ENCODE results near the gene TRPM3. TPM values are rescaled to one million over a fixed set of nuclear protein-coding genes. Genes with fewer than 3 reads are reported as not detected.

The TRPM3 gene
- total and polyA plus RNA-seq, 2 donors (not counting 1 experiment from before 2014, with no cell fraction given) = not detected

- Mint-ChIP-seq H3K27me3 (no peaks in the 10 kb centered on the region), H3K4me1 (no peaks in the 10 kb centered on the region), H3K4me3 (no peak overlapping the region), H3K27ac (no peak overlapping the region), H3K9me3 (ENCODE audit: insufficient read depth) (no peaks in the 10 kb centered on the region)
- H3K27me3 ChIP-seq (replicated peaks in 1 of 4; ENCODE audit: control extremely low read depth in 1 of 4, control insufficient read depth in 3 of 4, insufficient read depth in 4 of 4, low read length in 3 of 4) = no peaks in the 10 kb centered on the region
- no peak overlapping the region for H3K27ac ChIP-seq (ENCODE audit: low read length in 2 of 2)
- no peak for DNase-seq
- no peak overlapping the region for H3K4me3 ChIP-seq (ENCODE audit: control extremely low read depth in 1 of 5, extremely low read depth in 1 of 5, insufficient read depth in 1 of 5, low read depth in 2 of 5, low read length in 4 of 5)
- intact Hi-C loops (cut with micrococcal nuclease) = no loop called here
- H3K4me1 ChIP-seq (ENCODE audit: control insufficient read depth in 2 of 2, insufficient read depth in 2 of 2, low read length in 2 of 2) = no peaks in the 10 kb centered on the region
- H3K79me2 ChIP-seq (ENCODE audit: control insufficient read depth, insufficient read depth, low read length) = no peaks in the 10 kb centered on the region
- ChIA-PET POLR2A (no interaction called here), CTCF (no interaction called here)
- no CpG with 5 or more reads among the region's 1 CpG for WGBS (ENCODE audit: insufficient coverage)
- no peaks in the 10 kb centered on the region for H3K36me3 ChIP-seq (replicated peaks in 1 of 2; ENCODE audit: control extremely low read depth in 1 of 2, control insufficient read depth in 1 of 2, extremely low read depth in 1 of 2, insufficient read depth in 2 of 2, low read length in 1 of 2)
- no peak for ATAC-seq (ENCODE audit: low read depth)
- no peak overlapping the region for H2AFZ ChIP-seq (ENCODE audit: insufficient read depth, low read depth, low read length, poor library complexity, severe bottlenecking)
- H3K4me2 ChIP-seq (replicated peaks; ENCODE audit: low read depth, low read length, poor library complexity, severe bottlenecking) = no peak overlapping the region
- TF ChIP-seq EZH2 (IDR thresholded peaks at IDR 0.05; ENCODE audit: borderline replicate concordance, insufficient read depth, low read depth, low read length, poor library complexity, severe bottlenecking) (no peak), CTCF (IDR thresholded peaks at IDR 0.05) (no peak)
- H3K9me3 ChIP-seq (ENCODE audit: control extremely low read depth in 1 of 3, control insufficient read depth in 2 of 3, insufficient read depth in 1 of 3, low read length in 2 of 3) = no peaks in the 10 kb centered on the region
- no peak overlapping the region for H3K9ac ChIP-seq (ENCODE audit: low read length)
- no peaks in the 10 kb centered on the region for H4K20me1 ChIP-seq (ENCODE audit: control insufficient read depth, insufficient read depth, low read length, poor library complexity, severe bottlenecking)
Measured at GRCh38 chr9:71071633-71072032, 49.8 kb downstream of the TRPM3 start.

GRCh38 chr9:71058660-71059059 lies 62.8 kb downstream of the TRPM3 start:
- CTCF ChIA-PET = no interaction called here
- no peak for DNase-seq
- Histone ChIP-seq H3K36me3 (replicated peaks in 1 of 2; ENCODE audit: control extremely low read depth in 1 of 2, control insufficient read depth in 1 of 2, extremely low read depth in 1 of 2, insufficient read depth in 2 of 2, low read length in 1 of 2) (no peaks in the 10 kb centered on the region), H3K4me2 (replicated peaks; ENCODE audit: low read depth, low read length, poor library complexity, severe bottlenecking) (no peak overlapping the region), H3K9me3 (ENCODE audit: control extremely low read depth in 1 of 3, control insufficient read depth in 2 of 3, insufficient read depth in 1 of 3, low read length in 2 of 3) (no peaks in the 10 kb centered on the region), H3K79me2 (ENCODE audit: control insufficient read depth, insufficient read depth, low read length) (no peaks in the 10 kb centered on the region), H3K27ac (ENCODE audit: low read length in 2 of 2) (no peak overlapping the region), H2AFZ (ENCODE audit: insufficient read depth, low read depth, low read length, poor library complexity, severe bottlenecking) (no peak overlapping the region), H3K4me1 (ENCODE audit: control insufficient read depth in 2 of 2, insufficient read depth in 2 of 2, low read length in 2 of 2) (no peaks in the 10 kb centered on the region), H3K27me3 (replicated peaks in 1 of 4; ENCODE audit: control extremely low read depth in 1 of 4, control insufficient read depth in 3 of 4, insufficient read depth in 4 of 4, low read length in 3 of 4) (no peaks in the 10 kb centered on the region), H3K9ac (ENCODE audit: low read length) (no peak overlapping the region), H4K20me1 (ENCODE audit: control insufficient read depth, insufficient read depth, low read length, poor library complexity, severe bottlenecking) (no peaks in the 10 kb centered on the region), H3K4me3 (ENCODE audit: control extremely low read depth in 1 of 5, extremely low read depth in 1 of 5, insufficient read depth in 1 of 5, low read depth in 2 of 5, low read length in 4 of 5) (no peak overlapping the region)
- H3K9me3 Mint-ChIP-seq (ENCODE audit: insufficient read depth) = no peaks in the 10 kb centered on the region
- POLR2A ChIA-PET = no interaction called here
- no peaks in the 10 kb centered on the region for H3K27me3 Mint-ChIP-seq
- WGBS (ENCODE audit: insufficient coverage) = no CpG with 5 or more reads among the region's 2 CpGs
- no peak overlapping the region for H3K27ac Mint-ChIP-seq
- no peak for ATAC-seq (ENCODE audit: low read depth)
- H3K4me1 Mint-ChIP-seq = no peaks in the 10 kb centered on the region
- intact Hi-C loops (cut with micrococcal nuclease) = no loop called here
- H3K4me3 Mint-ChIP-seq = no peak overlapping the region
- TF ChIP-seq EZH2 (IDR thresholded peaks at IDR 0.05; ENCODE audit: borderline replicate concordance, insufficient read depth, low read depth, low read length, poor library complexity, severe bottlenecking) (no peak), CTCF (IDR thresholded peaks at IDR 0.05) (no peak)
